H1 (cell line): Measurements from ENCODE around the gene PTMA.

Experiments
- ATF3 ChIP-seq: IDR thresholded peaks from 2 replicates; pipeline ENCODE4 v1.6.1; 2011; ENCODE audit warnings: low read depth, mild to moderate bottlenecking, low read length; ENCODE audit not compliant: insufficient read depth
- CTCF ChIP-seq, 3 experiments: IDR thresholded peaks; 1 replicate in 2 of 3; 2 replicates in 1 of 3; pipeline versions ENCODE4 v1.5.1 to v1.6.1; 2011; ENCODE audit warnings: low read length in 3 of 3, mild to moderate bottlenecking in 3 of 3, inconsistent platforms in 2 of 3, low read depth in 1 of 3, moderate library complexity in 1 of 3; ENCODE audit not compliant: insufficient read depth in 1 of 3; ENCODE audit errors: control extremely low read depth in 1 of 3
- FOSL1 ChIP-seq: IDR thresholded peaks from 2 replicates; pipeline ENCODE4 v1.6.1; 2011; ENCODE audit warnings: mild to moderate bottlenecking, low read depth, low read length, moderate library complexity; ENCODE audit not compliant: insufficient read depth
- MAFK ChIP-seq: IDR thresholded peaks from 2 replicates; pipeline ENCODE4 v1.6.1; 2012; ENCODE audit warnings: low read depth, mild to moderate bottlenecking, improper control_type of control experiment, low read length
- POLR2A ChIP-seq, 2 experiments: IDR thresholded peaks; 1 replicate in 1 of 2; 2 replicates in 1 of 2; pipeline ENCODE4 v1.6.1; 2011; ENCODE audit warnings: low read depth in 2 of 2, low read length in 2 of 2, mild to moderate bottlenecking in 2 of 2; ENCODE audit errors: control extremely low read depth in 1 of 2
- POLR2AphosphoS5 ChIP-seq: IDR thresholded peaks from 2 replicates; pipeline ENCODE4 v1.6.1; 2011; ENCODE audit warnings: low read depth, low read length
- SIRT6 ChIP-seq: IDR thresholded peaks from one replicate; pipeline ENCODE4 v1.7.1; 2012; ENCODE audit warnings: low read length, inconsistent platforms

- TF ChIP-seq POLR2AphosphoS5 (no peak), SIRT6 (no peak), POLR2A (IDR thresholded peaks at IDR 0.05; ENCODE audit: control extremely low read depth in 1 of 2, low read depth in 2 of 2, low read length in 2 of 2) (no peak), ATF3 (no peak), FOSL1 (no peak), MAFK (no peak), CTCF (IDR thresholded peaks at IDR 0.05; ENCODE audit: control extremely low read depth in 1 of 3, insufficient read depth in 1 of 3, low read depth in 1 of 3, low read length in 3 of 3) (no peak)
These were observed 40.8 kb upstream of the PTMA start for GRCh38 chr2:231667496-231667895.
